Neural cell (in vitro differentiated cells): ENCODE measurements around the gene DSCAML1. TPM values are rescaled to one million over a fixed set of nuclear protein-coding genes. Genes with fewer than 3 reads are reported as not detected.

Experiments used
- H2AFZ ChIP-seq: fragments of 200-600, 300-800 bp; sonication (generic), shearing (Covaris generic); 2 replicates; pipeline ENCODE4 v1.6.0; 2014; ENCODE audit warnings: low read depth, mild to moderate bottlenecking, antibody characterized with exemption, low read length, moderate library complexity
- H3F3A ChIP-seq: fragments of 200-600 bp; shearing (Covaris generic); 2 replicates; pipeline ENCODE4 v1.6.1; 2016; ENCODE audit warnings: mild to moderate bottlenecking, moderate library complexity, mixed read lengths, antibody characterized with exemption, low read length; ENCODE audit not compliant: insufficient read depth, poor library complexity, severe bottlenecking
- H3K27ac ChIP-seq: fragments of 200-600, 300-800 bp; sonication (generic), shearing (Covaris generic); 2 replicates; pipeline ENCODE4 v1.5.1; 2014; ENCODE audit warnings: mild to moderate bottlenecking, low read length, moderate library complexity
- H3K27me3 ChIP-seq: fragments of 300-800, 200-600 bp; sonication (generic), shearing (Covaris generic); 2 replicates; pipeline ENCODE4 v1.6.0; 2014; ENCODE audit warnings: mild to moderate bottlenecking, low read depth, low read length, moderate library complexity; ENCODE audit not compliant: insufficient read depth
- H3K36me3 ChIP-seq: fragments of 300-800, 200-600 bp; sonication (generic), shearing (Covaris generic); 2 replicates; pipeline ENCODE4 v1.5.1; 2014; ENCODE audit warnings: mild to moderate bottlenecking, antibody characterized with exemption, low read length, moderate library complexity; ENCODE audit not compliant: insufficient read depth
- H3K4me2 ChIP-seq: fragments of 300-800, 200-600 bp; sonication (generic), shearing (Covaris generic); 2 replicates; pipeline ENCODE4 v1.6.0; 2014; ENCODE audit warnings: mild to moderate bottlenecking, low read length
- H3K4me3 ChIP-seq: fragments of 300-800, 200-600 bp; sonication (generic), shearing (Covaris generic); 2 replicates; pipeline ENCODE4 v1.5.1; 2014; ENCODE audit warnings: mild to moderate bottlenecking, low read length, moderate library complexity
- H3K79me2 ChIP-seq: fragments of 200-600 bp; shearing (Covaris generic); replicated peaks from 2 replicates; pipeline ENCODE4 v1.6.0; 2014; ENCODE audit warnings: mild to moderate bottlenecking, low read length, moderate library complexity; ENCODE audit not compliant: insufficient read depth
- H3K9ac ChIP-seq: fragments of 300-800, 200-600 bp; sonication (generic), shearing (Covaris generic); 2 replicates; pipeline ENCODE4 v1.6.1; 2016; ENCODE audit warnings: mild to moderate bottlenecking, low read length, mixed read lengths
- H3K9me2 ChIP-seq: fragments of 200-600 bp; shearing (Covaris generic); 2 replicates; pipeline ENCODE4 v1.6.1; 2016; ENCODE audit warnings: mild to moderate bottlenecking, low read length, mixed read lengths; ENCODE audit not compliant: insufficient read depth
- H3K9me3 ChIP-seq: fragments of 200-600, 300-800 bp; sonication (generic), shearing (Covaris generic); 2 replicates; pipeline ENCODE4 v1.6.1; 2016; ENCODE audit warnings: mild to moderate bottlenecking, mixed run types, low read length, moderate library complexity, mixed read lengths
- H4K20me1 ChIP-seq: fragments of 200-600 bp; shearing (Covaris generic); 2 replicates; pipeline ENCODE4 v1.6.1; 2016; ENCODE audit warnings: mild to moderate bottlenecking, mixed run types; ENCODE audit not compliant: insufficient read depth
- CTCF ChIP-seq: fragments of 450-650 bp; IDR thresholded peaks from 2 replicates; pipeline ENCODE4 v1.5.1; 2014; ENCODE audit warnings: antibody characterized with exemption, mild to moderate bottlenecking, moderate library complexity; ENCODE audit not compliant: poor library complexity, severe bottlenecking
- EP300 ChIP-seq: fragments of 450-650 bp; conservative IDR thresholded peaks from 2 replicates; pipeline ENCODE4 v1.6.1; 2014; ENCODE audit warnings: antibody characterized with exemption, mild to moderate bottlenecking, moderate library complexity; ENCODE audit not compliant: poor library complexity, severe bottlenecking
- EZH2 ChIP-seq: fragments of 200-600, 300-800 bp; shearing (Covaris generic), sonication (generic); IDR thresholded peaks from 2 replicates; pipeline ENCODE4 v1.6.1; 2014; ENCODE audit warnings: antibody characterized with exemption, low read length, borderline replicate concordance, mild to moderate bottlenecking; ENCODE audit not compliant: insufficient read depth, poor library complexity, severe bottlenecking
- MXI1 ChIP-seq: fragments of 450-650 bp; conservative IDR thresholded peaks from 2 replicates; pipeline ENCODE4 v1.6.1; 2014; ENCODE audit warnings: antibody characterized with exemption, mild to moderate bottlenecking; ENCODE audit not compliant: poor library complexity, severe bottlenecking
- POLR2AphosphoS5 ChIP-seq: IDR thresholded peaks from 2 replicates; pipeline ENCODE4 v1.6.1; 2012
- RAD21 ChIP-seq: fragments of 450-650 bp; conservative IDR thresholded peaks from 2 replicates; pipeline ENCODE4 v1.6.1; 2014; ENCODE audit warnings: antibody characterized with exemption, mild to moderate bottlenecking, moderate library complexity
- SMC3 ChIP-seq: fragments of 450-650 bp; conservative IDR thresholded peaks from 2 replicates; pipeline ENCODE4 v1.6.1; 2014; ENCODE audit warnings: antibody characterized with exemption, mild to moderate bottlenecking, moderate library complexity; ENCODE audit not compliant: poor library complexity
- TAF1 ChIP-seq: IDR thresholded peaks from 2 replicates; pipeline ENCODE4 v1.6.1; 2012; ENCODE audit warnings: low read depth
- polyA plus RNA-seq: library from polyadenylated mRNA; depleted of rRNA; stranded (reverse); fragments of >200 nt; gene quantifications from 2 replicates; pipeline ENCODE4 v1.2.3, GENCODE V29; 2014
- TF ChIP-seq, protein P1 (sequence below): IDR thresholded peaks from 2 replicates; pipeline ENCODE4 v1.6.1; 2012; ENCODE audit warnings: borderline replicate concordance

DSCAML1 gene
- polyA plus RNA-seq, 1 donor from 2014 or later: 1.3 TPM

GRCh38 chr11:117480221-117480620 lies 316.8 kb downstream of the DSCAML1 start:
- no peak overlapping the region for H2AFZ ChIP-seq
- no peak overlapping the region for H3K9ac ChIP-seq
- no peaks in the 10 kb centered on the region for H3K79me2 ChIP-seq
- TF ChIP-seq EZH2 (no peak), RAD21 (no peak), POLR2AphosphoS5 (no peak), CTCF (no peak), TAF1 (no peak), MXI1 (no peak), EP300 (no peak), SMC3 (no peak)
- TF ChIP-seq, protein P1, sequence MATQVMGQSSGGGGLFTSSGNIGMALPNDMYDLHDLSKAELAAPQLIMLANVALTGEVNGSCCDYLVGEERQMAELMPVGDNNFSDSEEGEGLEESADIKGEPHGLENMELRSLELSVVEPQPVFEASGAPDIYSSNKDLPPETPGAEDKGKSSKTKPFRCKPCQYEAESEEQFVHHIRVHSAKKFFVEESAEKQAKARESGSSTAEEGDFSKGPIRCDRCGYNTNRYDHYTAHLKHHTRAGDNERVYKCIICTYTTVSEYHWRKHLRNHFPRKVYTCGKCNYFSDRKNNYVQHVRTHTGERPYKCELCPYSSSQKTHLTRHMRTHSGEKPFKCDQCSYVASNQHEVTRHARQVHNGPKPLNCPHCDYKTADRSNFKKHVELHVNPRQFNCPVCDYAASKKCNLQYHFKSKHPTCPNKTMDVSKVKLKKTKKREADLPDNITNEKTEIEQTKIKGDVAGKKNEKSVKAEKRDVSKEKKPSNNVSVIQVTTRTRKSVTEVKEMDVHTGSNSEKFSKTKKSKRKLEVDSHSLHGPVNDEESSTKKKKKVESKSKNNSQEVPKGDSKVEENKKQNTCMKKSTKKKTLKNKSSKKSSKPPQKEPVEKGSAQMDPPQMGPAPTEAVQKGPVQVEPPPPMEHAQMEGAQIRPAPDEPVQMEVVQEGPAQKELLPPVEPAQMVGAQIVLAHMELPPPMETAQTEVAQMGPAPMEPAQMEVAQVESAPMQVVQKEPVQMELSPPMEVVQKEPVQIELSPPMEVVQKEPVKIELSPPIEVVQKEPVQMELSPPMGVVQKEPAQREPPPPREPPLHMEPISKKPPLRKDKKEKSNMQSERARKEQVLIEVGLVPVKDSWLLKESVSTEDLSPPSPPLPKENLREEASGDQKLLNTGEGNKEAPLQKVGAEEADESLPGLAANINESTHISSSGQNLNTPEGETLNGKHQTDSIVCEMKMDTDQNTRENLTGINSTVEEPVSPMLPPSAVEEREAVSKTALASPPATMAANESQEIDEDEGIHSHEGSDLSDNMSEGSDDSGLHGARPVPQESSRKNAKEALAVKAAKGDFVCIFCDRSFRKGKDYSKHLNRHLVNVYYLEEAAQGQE: no peak
- H3K4me3 ChIP-seq: no peak overlapping the region
- no peaks in the 10 kb centered on the region for H3K9me3 ChIP-seq
- H4K20me1 ChIP-seq: no peaks in the 10 kb centered on the region
- no peak overlapping the region for H3K27ac ChIP-seq
- H3K27me3 ChIP-seq: no peaks in the 10 kb centered on the region
- no peaks in the 10 kb centered on the region for H3F3A ChIP-seq
- H3K4me2 ChIP-seq: no peak overlapping the region
- no peaks in the 10 kb centered on the region for H3K9me2 ChIP-seq
- H3K36me3 ChIP-seq: no peaks in the 10 kb centered on the region

- no peaks in the 10 kb centered on the region for H4K20me1 ChIP-seq
- no peaks in the 10 kb centered on the region for H3K36me3 ChIP-seq
- no peak overlapping the region for H3K9ac ChIP-seq
- H3K27me3 ChIP-seq: no peaks in the 10 kb centered on the region
- no peaks in the 10 kb centered on the region for H3K9me2 ChIP-seq
- H3K27ac ChIP-seq: no peak overlapping the region
- TF ChIP-seq, protein P1: no peak
- TF ChIP-seq SMC3 (no peak), EZH2 (no peak), MXI1 (no peak), POLR2AphosphoS5 (no peak), TAF1 (no peak), EP300 (no peak), RAD21 (no peak), CTCF (no peak)
- H3K4me3 ChIP-seq: no peak overlapping the region
- no peak overlapping the region for H2AFZ ChIP-seq
- no peaks in the 10 kb centered on the region for H3F3A ChIP-seq
- no peaks in the 10 kb centered on the region for H3K79me2 ChIP-seq
- no peak overlapping the region for H3K4me2 ChIP-seq
- H3K9me3 ChIP-seq: no peaks in the 10 kb centered on the region
Observed at GRCh38 chr11:117479372-117479771, 317.6 kb downstream of the DSCAML1 start.
